ENCODE results near the gene SLC13A2.

- TF ChIP-seq TCF12 (IDR thresholded peaks at IDR 0.05; ENCODE audit: low read depth) (no peak), RAD21 (IDR thresholded peaks at IDR 0.05; ENCODE audit: low read depth) (no peak), CREB1 (IDR thresholded peaks at IDR 0.05; ENCODE audit: low read depth) (no peak)
Measured at GRCh38 chr17:28495635-28496034, 22.2 kb downstream of the SLC13A2 start.
